C4-2B (cell line): ENCODE results near the gene NIPBL.

Source experiments
- ZFX ChIP-seq: fragments of 450-650 bp; IDR thresholded peaks from 2 replicates; pipeline ENCODE4 v1.6.1; 2017
- TF ChIP-seq, protein P1 (sequence below): fragments of 450-650 bp; conservative IDR thresholded peaks from 2 replicates; pipeline ENCODE4 v1.5.1; 2017; ENCODE audit warnings: mild to moderate bottlenecking

DNA sequence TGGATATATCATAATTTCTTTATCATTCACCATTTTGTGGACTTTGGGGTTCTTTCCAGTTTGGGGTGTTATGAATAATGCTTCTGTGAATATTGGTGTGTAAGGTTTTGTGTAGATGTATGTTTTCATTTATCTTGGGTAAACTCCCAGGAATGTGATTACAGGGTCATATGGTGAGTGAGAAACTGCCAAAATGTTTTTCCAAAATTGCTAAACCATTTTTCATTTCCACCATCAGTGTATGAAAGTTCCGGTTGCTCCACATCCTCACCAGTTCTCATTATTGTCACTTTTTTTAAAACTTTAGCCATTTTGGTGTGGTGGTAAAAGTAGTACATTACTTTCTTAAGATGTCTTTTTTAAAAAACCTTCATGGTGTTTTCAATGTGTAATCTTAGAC, 152.9 kb downstream of the NIPBL start:
- TF ChIP-seq, protein P1, sequence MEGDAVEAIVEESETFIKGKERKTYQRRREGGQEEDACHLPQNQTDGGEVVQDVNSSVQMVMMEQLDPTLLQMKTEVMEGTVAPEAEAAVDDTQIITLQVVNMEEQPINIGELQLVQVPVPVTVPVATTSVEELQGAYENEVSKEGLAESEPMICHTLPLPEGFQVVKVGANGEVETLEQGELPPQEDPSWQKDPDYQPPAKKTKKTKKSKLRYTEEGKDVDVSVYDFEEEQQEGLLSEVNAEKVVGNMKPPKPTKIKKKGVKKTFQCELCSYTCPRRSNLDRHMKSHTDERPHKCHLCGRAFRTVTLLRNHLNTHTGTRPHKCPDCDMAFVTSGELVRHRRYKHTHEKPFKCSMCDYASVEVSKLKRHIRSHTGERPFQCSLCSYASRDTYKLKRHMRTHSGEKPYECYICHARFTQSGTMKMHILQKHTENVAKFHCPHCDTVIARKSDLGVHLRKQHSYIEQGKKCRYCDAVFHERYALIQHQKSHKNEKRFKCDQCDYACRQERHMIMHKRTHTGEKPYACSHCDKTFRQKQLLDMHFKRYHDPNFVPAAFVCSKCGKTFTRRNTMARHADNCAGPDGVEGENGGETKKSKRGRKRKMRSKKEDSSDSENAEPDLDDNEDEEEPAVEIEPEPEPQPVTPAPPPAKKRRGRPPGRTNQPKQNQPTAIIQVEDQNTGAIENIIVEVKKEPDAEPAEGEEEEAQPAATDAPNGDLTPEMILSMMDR: no peak
- no peak for TF ChIP-seq ZFX
